ENCODE results near the gene SNX7.

- no peak for TF ChIP-seq CTCF (conservative IDR thresholded peaks at IDR 0.05)
- no peak for TF ChIP-seq EZH2 (IDR thresholded peaks at IDR 0.05; ENCODE audit: low read depth)
These were observed 17.0 kb upstream of the SNX7 start for GRCh38 chr1:98644510-98644909.
